Activated CD8-positive, alpha-beta T cell treated with anti-CD3 and anti-CD28 coated beads for 36 hours (primary cell): Measurements from ENCODE around the gene SUV39H2. TPM values are rescaled to one million over a fixed set of nuclear protein-coding genes. Genes with fewer than 3 reads are reported as not detected.

Experiments
- ATAC-seq: fragments of 200-7000 bp; cut with Tn5 transposase; one replicate; pipeline ENCODE4 v1.10.0; 2021; ENCODE audit warnings: mild to moderate bottlenecking, moderate library complexity
- CTCF ChIA-PET: fragments of 350-600 bp; sonication (Branson Sonifier 250); formaldehyde crosslinking; loops from one replicate; lab custom pipeline; 2021; ENCODE audit warnings: antibody characterized with exemption; lab: Charles Lee
- POLR2A ChIA-PET: fragments of 350-600 bp; sonication (Branson Sonifier 250); formaldehyde crosslinking; loops from one replicate; lab custom pipeline; 2021; ENCODE audit warnings: antibody characterized with exemption; lab: Charles Lee
- DNase-seq: peaks from one replicate; pipeline ENCODE4 v3.0.0-alpha.2; 2020
- H3K27ac Mint-ChIP-seq: one replicate; pipeline ENCODE4 v1.8.0; 2021; ENCODE audit warnings: mild to moderate bottlenecking, mixed read lengths
- H3K27me3 Mint-ChIP-seq: one replicate; pipeline ENCODE4 v1.8.0; 2021; ENCODE audit warnings: mixed read lengths
- H3K36me3 Mint-ChIP-seq: one replicate; pipeline ENCODE4 v1.8.0; 2021; ENCODE audit warnings: low read depth, mixed read lengths
- H3K4me1 Mint-ChIP-seq: one replicate; pipeline ENCODE4 v1.8.0; 2021; ENCODE audit warnings: low read depth, mixed read lengths
- H3K4me3 Mint-ChIP-seq: one replicate; pipeline ENCODE4 v1.8.0; 2021; ENCODE audit warnings: mild to moderate bottlenecking, moderate library complexity, mixed read lengths
- H3K9me3 Mint-ChIP-seq: one replicate; pipeline ENCODE4 v1.8.0; 2021; ENCODE audit warnings: mixed read lengths
- CTCF ChIP-seq: fragments of 200-600 bp; IDR thresholded peaks from one replicate; pipeline ENCODE4 v1.8.0; 2022; ENCODE audit warnings: antibody characterized with exemption, mild to moderate bottlenecking
- intact Hi-C: fragments of 100-400 bp; cut with micrococcal nuclease; formaldehyde crosslinking; loops from one replicate; pipeline ENCODE4 v1.10.0; 2022
- total RNA-seq, 2 experiments: library from RNA; stranded (reverse); gene quantifications; one replicate each; pipeline ENCODE4 v1.2.3, GENCODE V29; 2021

Gene SUV39H2
- total RNA-seq, 2 experiments from 2014 or later = 40.9 to 45.8 TPM

- no peak for TF ChIP-seq CTCF
- no peak for ATAC-seq
- Mint-ChIP-seq H3K36me3 (peaks cover 17% of the 10 kb centered on the region), H3K9me3 (no peaks in the 10 kb centered on the region), H3K27me3 (no peaks in the 10 kb centered on the region), H3K4me3 (no peak overlapping the region), H3K27ac (no peak overlapping the region), H3K4me1 (peaks cover 33% of the 10 kb centered on the region)
- DNase-seq = no peak
- POLR2A ChIA-PET = no interaction called here
- intact Hi-C loops = no loop called here
- CTCF ChIA-PET = no interaction called here
Observed at GRCh38 chr10:14875941-14876340, 2.7 kb upstream of the SUV39H2 start.

GRCh38 chr10:14876764-14877163 is 1.9 kb upstream of the SUV39H2 start:
- H3K27ac Mint-ChIP-seq = no peak overlapping the region

GRCh38 chr10:14879124-14879927 is 660 bp downstream of the SUV39H2 start:
- peak; percentile 54 for DNase-seq
- no peak for TF ChIP-seq CTCF
- peak; percentile 11 for ATAC-seq
- no peaks in the 10 kb centered on the region for H3K27me3 Mint-ChIP-seq
- H3K4me1 Mint-ChIP-seq = peaks cover 37% of the 10 kb centered on the region
- ChIA-PET CTCF (interaction anchor here (1.0 to 1.9 kb wide), 6 partner anchors 9 to 344 kb away, joined by 3 to 7 read pairs (median 4); no protein-coding TSS in a partner anchor), POLR2A (interaction anchor here (0.5 to 4.1 kb wide), 15 partner anchors 10 to 694 kb away, joined by 3 to 30 read pairs (median 5); partner anchors contain the start of genes CDNF, DCLRE1C, HSPA14 and MEIG1)
- peak overlapping the region; percentile 92 for H3K27ac Mint-ChIP-seq
- peaks cover 32% of the 10 kb centered on the region for H3K36me3 Mint-ChIP-seq
- H3K9me3 Mint-ChIP-seq = no peaks in the 10 kb centered on the region
- peak overlapping the region; percentile 96 for H3K4me3 Mint-ChIP-seq
- intact Hi-C loops = no loop called here

More at GRCh38 chr10:14876764-14877163, 1.9 kb upstream of the SUV39H2 start:
- intact Hi-C loops = no loop called here
- H3K4me1 Mint-ChIP-seq = peaks cover 37% of the 10 kb centered on the region
- ATAC-seq (no peak), DNase-seq (no peak)
- H3K9me3 Mint-ChIP-seq = no peaks in the 10 kb centered on the region
- H3K27me3 Mint-ChIP-seq = no peaks in the 10 kb centered on the region
- CTCF ChIA-PET = interaction anchor here (1.0 kb wide), 1 partner anchor 28 kb away, joined by 3 read pairs; no protein-coding TSS in a partner anchor
- H3K36me3 Mint-ChIP-seq = peaks cover 20% of the 10 kb centered on the region
- POLR2A ChIA-PET = interaction anchor here (3.8 kb wide), 1 partner anchor 77 kb away, joined by 30 read pairs; the partner anchor contains the start of gene DCLRE1C
- TF ChIP-seq CTCF = no peak
- H3K4me3 Mint-ChIP-seq = peak overlapping the region; percentile 96

GRCh38 chr10:14879928-14880193 is 1.2 kb downstream of the SUV39H2 start:
- H3K27ac Mint-ChIP-seq = peak overlapping the region; percentile 92

More at GRCh38 chr10:14879928-14880193, 1.2 kb downstream of the SUV39H2 start:
- no peak for TF ChIP-seq CTCF
- Mint-ChIP-seq H3K9me3 (no peaks in the 10 kb centered on the region), H3K36me3 (peaks cover 32% of the 10 kb centered on the region), H3K27me3 (no peaks in the 10 kb centered on the region), H3K4me1 (peaks cover 37% of the 10 kb centered on the region), H3K4me3 (peak overlapping the region; percentile 96)
- intact Hi-C loops = no loop called here
- DNase-seq = no peak
- ChIA-PET CTCF (interaction anchor here (1.4 to 1.9 kb wide), 3 partner anchors 9 to 23 kb away, joined by 4 to 6 read pairs (median 5); no protein-coding TSS in a partner anchor), POLR2A (interaction anchor here (0.8 to 4.1 kb wide), 6 partner anchors 10 to 695 kb away, joined by 4 to 30 read pairs (median 8); partner anchors contain the start of genes DCLRE1C and MEIG1)
- no peak for ATAC-seq
